HEK293T (cell line): ENCODE data around the gene CEP350.

ENCODE experiments used
- CTCF ChIA-PET: fragments of 350-600 bp; formaldehyde crosslinking; extraction: SDS; loops from one replicate; lab custom pipeline; 2021; ENCODE audit warnings: antibody characterized with exemption, inconsistent platforms; lab: Yijun Ruan, JAX
- POLR2A ChIA-PET: fragments of 350-600 bp; formaldehyde crosslinking; extraction: SDS; loops from one replicate; lab custom pipeline; 2020; ENCODE audit warnings: antibody characterized with exemption, inconsistent platforms; lab: Yijun Ruan, JAX
- DNase-seq: peaks from one replicate; pipeline ENCODE4 v3.0.0; 2012; ENCODE audit warnings: mixed read lengths; ENCODE audit errors: extremely low spot score
- ARNT ChIP-seq: fragments of 450-650 bp; IDR thresholded peaks from 2 replicates; pipeline ENCODE4 v1.6.1; 2017; ENCODE audit warnings: mild to moderate bottlenecking
- BHLHE40 ChIP-seq: fragments of 450-650 bp; IDR thresholded peaks from 2 replicates; pipeline ENCODE4 v1.6.1; 2016; ENCODE audit warnings: mild to moderate bottlenecking, moderate library complexity, borderline replicate concordance
- CTBP1 ChIP-seq: fragments of 450-650 bp; IDR thresholded peaks from 2 replicates; pipeline ENCODE4 v1.6.1; 2016; ENCODE audit warnings: borderline replicate concordance
- ELF4 ChIP-seq: fragments of 450-650 bp; IDR thresholded peaks from 2 replicates; pipeline ENCODE4 v1.6.1; 2017; ENCODE audit warnings: antibody characterized with exemption
- FOXA1 ChIP-seq: fragments of 450-650 bp; IDR thresholded peaks from 2 replicates; pipeline ENCODE4 v1.6.1; 2016; ENCODE audit warnings: mild to moderate bottlenecking
- FOXK2 ChIP-seq: fragments of 450-650 bp; IDR thresholded peaks from 2 replicates; pipeline ENCODE4 v1.6.1; 2016; ENCODE audit warnings: mild to moderate bottlenecking
- FOXM1 ChIP-seq: fragments of 450-650 bp; IDR thresholded peaks from 2 replicates; pipeline ENCODE4 v1.6.1; 2017; ENCODE audit warnings: mild to moderate bottlenecking, borderline replicate concordance
- HDGF ChIP-seq: fragments of 450-650 bp; IDR thresholded peaks from 2 replicates; pipeline ENCODE4 v1.6.1; 2017; ENCODE audit warnings: antibody characterized with exemption, borderline replicate concordance
- L3MBTL2 ChIP-seq: fragments of 450-650 bp; conservative IDR thresholded peaks from 2 replicates; pipeline ENCODE4 v1.6.1; 2016; ENCODE audit warnings: mild to moderate bottlenecking
- LEF1 ChIP-seq: fragments of 450-650 bp; IDR thresholded peaks from 2 replicates; pipeline ENCODE4 v1.6.1; 2017; ENCODE audit warnings: mild to moderate bottlenecking, borderline replicate concordance
- NFRKB ChIP-seq: fragments of 450-650 bp; IDR thresholded peaks from 2 replicates; pipeline ENCODE4 v1.6.1; 2016; ENCODE audit warnings: mild to moderate bottlenecking, moderate library complexity
- PKNOX1 ChIP-seq: fragments of 450-650 bp; IDR thresholded peaks from 2 replicates; pipeline ENCODE4 v1.6.1; 2016
- SP1 ChIP-seq: fragments of 450-650 bp; IDR thresholded peaks from 2 replicates; pipeline ENCODE4 v1.6.1; 2017
- SUZ12 ChIP-seq: fragments of 450-650 bp; IDR thresholded peaks from 2 replicates; pipeline ENCODE4 v1.6.1; 2016; ENCODE audit warnings: mild to moderate bottlenecking
- TARDBP ChIP-seq: fragments of 450-650 bp; IDR thresholded peaks from 2 replicates; pipeline ENCODE4 v1.6.1; 2016
- ZNF384 ChIP-seq: fragments of 450-650 bp; IDR thresholded peaks from 2 replicates; pipeline ENCODE4 v1.6.1; 2016

CEP350 gene

DNA sequence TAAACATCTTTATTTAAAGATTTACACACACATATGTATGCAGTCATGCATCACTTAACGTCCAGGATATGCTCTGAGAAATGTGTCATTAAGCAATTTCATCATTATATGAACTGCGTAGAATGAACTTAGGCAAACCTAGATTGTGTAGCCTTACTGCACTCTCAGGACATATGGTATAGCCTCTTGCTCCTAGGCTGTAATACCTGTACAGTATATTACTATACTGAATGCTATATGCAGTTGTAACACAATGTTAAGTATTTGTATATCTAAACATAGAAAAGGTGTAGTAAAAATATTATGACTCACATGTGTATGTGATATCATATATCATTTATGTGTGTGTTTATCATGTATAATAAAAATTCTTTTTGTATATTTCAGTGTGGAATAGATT, 126.9 kb downstream of the CEP350 start:
- DNase-seq = no peak
- POLR2A ChIA-PET = no interaction called here
- TF ChIP-seq ZNF384 (no peak), LEF1 (no peak), FOXK2 (no peak), ELF4 (no peak), PKNOX1 (no peak), TARDBP (no peak), BHLHE40 (no peak), SP1 (no peak), L3MBTL2 (no peak), FOXA1 (no peak), ARNT (no peak), FOXM1 (no peak), SUZ12 (no peak), NFRKB (no peak), CTBP1 (no peak), HDGF (no peak)
- CTCF ChIA-PET = no interaction called here

GRCh38 chr1:180083164-180083563, 128.6 kb downstream of the CEP350 start:
- TF ChIP-seq ZNF384 = no peak
- no peak for TF ChIP-seq FOXA1
- TF ChIP-seq L3MBTL2 = no peak
- no peak for TF ChIP-seq CTBP1
- no peak for TF ChIP-seq FOXK2
- no peak for TF ChIP-seq HDGF
- TF ChIP-seq FOXM1 = no peak
- no peak for TF ChIP-seq LEF1
- TF ChIP-seq SUZ12 = no peak
- TF ChIP-seq BHLHE40 = no peak
- TF ChIP-seq NFRKB = no peak
- TF ChIP-seq SP1 = no peak
- ChIA-PET POLR2A (no interaction called here), CTCF (no interaction called here)
- no peak for DNase-seq

- ChIA-PET POLR2A (interaction anchor here (1.3 kb wide), 1 partner anchor 270 kb away, joined by 4 read pairs; no protein-coding TSS in a partner anchor), CTCF (interaction anchor here (0.6 kb wide), 2 partner anchors 18 to 37 kb away, joined by 3 read pairs; no protein-coding TSS in a partner anchor)
- no peak for TF ChIP-seq PKNOX1
- no peak for TF ChIP-seq SP1
- no peak for TF ChIP-seq L3MBTL2
- TF ChIP-seq HDGF = no peak
- TF ChIP-seq FOXA1 = no peak
- no peak for TF ChIP-seq BHLHE40
- no peak for TF ChIP-seq ELF4
- TF ChIP-seq NFRKB = no peak
- no peak for DNase-seq
Observed at GRCh38 chr1:180084867-180085266, 130.3 kb downstream of the CEP350 start.

DNA sequence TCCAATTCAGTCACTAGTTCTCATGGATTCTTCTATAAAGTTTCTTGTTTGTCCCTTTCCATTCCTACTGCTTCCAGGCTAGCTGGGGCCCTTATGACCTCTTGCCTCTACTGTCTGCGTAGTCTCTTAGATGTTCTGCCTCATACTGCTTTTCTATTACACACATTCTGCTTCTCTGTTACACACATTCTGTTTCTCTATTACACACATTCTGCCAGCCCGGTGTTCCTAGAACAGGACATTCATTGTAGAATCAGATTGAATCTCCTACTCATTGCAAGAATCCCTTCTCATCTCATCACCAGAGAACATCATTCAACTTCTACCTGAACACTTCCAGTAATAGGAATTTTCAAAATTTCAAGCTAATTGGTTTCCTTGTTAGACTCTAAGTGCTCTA, 130.7 kb downstream of the CEP350 start:
- DNase-seq = no peak
- CTCF ChIA-PET = interaction anchor here (0.6 kb wide), 1 partner anchor 17 kb away, joined by 3 read pairs; no protein-coding TSS in a partner anchor
- POLR2A ChIA-PET = no interaction called here
- TF ChIP-seq L3MBTL2 (no peak), SUZ12 (no peak)

DNA sequence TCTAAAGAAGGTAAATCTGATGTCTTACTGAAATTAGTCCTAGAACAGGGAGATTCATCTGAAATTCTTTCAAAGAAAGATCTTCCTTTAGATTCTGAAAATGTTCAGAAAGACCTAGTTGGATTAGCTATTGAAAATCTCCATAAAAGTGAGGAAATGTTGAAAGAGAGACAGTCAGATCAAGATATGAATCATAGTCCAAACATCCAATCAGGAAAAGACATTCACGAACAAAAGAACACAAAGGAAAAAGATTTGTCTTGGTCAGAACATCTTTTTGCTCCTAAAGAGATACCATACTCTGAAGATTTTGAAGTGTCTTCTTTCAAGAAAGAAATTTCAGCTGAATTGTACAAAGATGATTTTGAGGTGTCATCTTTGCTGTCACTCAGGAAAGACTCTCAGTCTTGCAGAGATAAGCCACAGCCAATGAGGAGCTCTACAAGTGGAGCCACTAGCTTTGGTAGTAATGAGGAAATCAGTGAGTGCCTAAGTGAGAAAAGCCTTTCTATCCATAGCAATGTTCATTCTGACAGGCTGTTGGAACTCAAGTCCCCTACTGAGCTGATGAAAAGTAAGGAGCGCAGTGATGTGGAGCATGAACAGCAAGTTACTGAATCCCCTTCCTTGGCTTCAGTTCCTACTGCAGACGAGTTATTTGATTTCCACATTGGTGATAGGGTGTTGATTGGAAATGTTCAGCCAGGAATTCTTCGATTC, 138.5 kb downstream of the CEP350 start:
- no peak for TF ChIP-seq FOXA1

GRCh38 chr1:180094705-180095295, 140.2 kb downstream of the CEP350 start:
- TF ChIP-seq NFRKB (no peak), FOXK2 (no peak), LEF1 (no peak), ZNF384 (no peak), FOXA1 (no peak), BHLHE40 (no peak), ELF4 (no peak), FOXM1 (no peak), TARDBP (no peak)
- ChIA-PET POLR2A (no interaction called here), CTCF (interaction anchor here (0.6 kb wide), 1 partner anchor 32 kb away, joined by 8 read pairs; no protein-coding TSS in a partner anchor)
- no peak for DNase-seq

More for the DNA sequence above, 138.5 kb downstream of the CEP350 start:
- CTCF ChIA-PET = no interaction called here
- no peak for DNase-seq
- POLR2A ChIA-PET = no interaction called here

GRCh38 chr1:180096584-180097325, 142.1 kb downstream of the CEP350 start:
- POLR2A ChIA-PET = no interaction called here
- TF ChIP-seq ARNT = no peak
- no peak for TF ChIP-seq LEF1
- TF ChIP-seq FOXM1 = no peak
- no peak for TF ChIP-seq ELF4
- TF ChIP-seq FOXK2 = no peak
- TF ChIP-seq FOXA1 = no peak
- TF ChIP-seq PKNOX1 = no peak
- TF ChIP-seq NFRKB = no peak
- no peak for TF ChIP-seq TARDBP
- TF ChIP-seq SP1 = no peak
- no peak for TF ChIP-seq BHLHE40
- TF ChIP-seq HDGF = no peak
- no peak for TF ChIP-seq CTBP1
- CTCF ChIA-PET = no interaction called here
- DNase-seq = no peak
